HCT116 (cell line): ENCODE measurements around the gene PDGFD. TPM values are rescaled to one million over a fixed set of nuclear protein-coding genes. Genes with fewer than 3 reads are reported as not detected.

ENCODE experiments used
- ATAC-seq: fragments of 200-7000 bp; cut with Tn5 transposase; 2 replicates; pipeline ENCODE4 v1.9.1; 2020; ENCODE audit warnings: mild to moderate bottlenecking, moderate library complexity
- BruUV-seq: library from RNA; stranded (reverse); fragments of 400-500 nt; replicated peaks from 2 replicates; lab custom pipeline; 2021; lab: Mats Ljungman, UMichigan
- CTCF ChIA-PET: fragments of 300-600 bp; sonication (Branson Sonifier 250); formaldehyde crosslinking; loops from one replicate; lab custom pipeline; 2021; ENCODE audit warnings: antibody characterized with exemption; lab: Charles Lee
- POLR2A ChIA-PET: fragments of 300-600, 350-600 bp; sonication (Branson Sonifier 250); formaldehyde crosslinking; loops from one replicate; lab custom pipeline; 2021; ENCODE audit warnings: antibody characterized with exemption; lab: Charles Lee
- RAD21 ChIA-PET, 2 experiments: fragments of 300-600 bp; sonication (Branson Sonifier 250); formaldehyde crosslinking; loops; one replicate each; lab custom pipeline; 2023; ENCODE audit warnings: low total read pairs in 2 of 2; ENCODE audit not compliant: uncharacterized antibody in 2 of 2, unreplicated experiment in 2 of 2, low non-redundant PET in 1 of 2; lab: Charles Lee
- DNase-seq: peaks from one replicate; pipeline ENCODE4 v3.0.0-alpha.2; 2010; ENCODE audit warnings: low read depth, low spot score
- H2AFZ ChIP-seq: fragments of 200-600 bp; shearing (Covaris generic), sonication (generic); 2 replicates; pipeline ENCODE4 v1.6.1; 2017; ENCODE audit warnings: low read depth, mixed run types, mixed read lengths, antibody characterized with exemption, low read length; ENCODE audit not compliant: poor library complexity, severe bottlenecking
- H3K27ac ChIP-seq: 2 replicates; pipeline ENCODE4 v1.5.1; 2012; ENCODE audit warnings: low read depth, low read length
- H3K27me3 ChIP-seq: fragments of 200-600 bp; sonication (generic); 2 replicates; pipeline ENCODE4 v1.6.1; 2016; ENCODE audit warnings: mixed run types, low read length, mixed read lengths; ENCODE audit not compliant: insufficient read depth
- H3K36me3 ChIP-seq, 2 experiments: fragments of 200-500 bp in 1 of 2; fragments of 200-600 bp in 1 of 2; sonication (Bioruptor generic) in 1 of 2; sonication (generic) in 1 of 2; 2 replicates each; pipeline versions ENCODE4 v1.5.1 to v1.6.1; 2014 to 2016; ENCODE audit warnings: low read length in 2 of 2, inconsistent platforms in 1 of 2, mixed read lengths in 1 of 2, mixed run types in 1 of 2; ENCODE audit not compliant: insufficient read depth in 2 of 2, control insufficient read depth in 1 of 2
- H3K4me1 ChIP-seq, 2 experiments: fragments of 200-600 bp in 1 of 2; sonication (generic) in 1 of 2; 2 replicates each; pipeline versions ENCODE4 v1.5.1 to v1.6.1; 2012 to 2017; ENCODE audit warnings: low read length in 2 of 2, inconsistent platforms in 1 of 2, mild to moderate bottlenecking in 1 of 2, mixed read lengths in 1 of 2, mixed run types in 1 of 2, moderate library complexity in 1 of 2; ENCODE audit not compliant: insufficient read depth in 2 of 2, control insufficient read depth in 1 of 2
- H3K4me2 ChIP-seq: fragments of 200-600 bp; sonication (generic); 2 replicates; pipeline ENCODE4 v1.6.1; 2017; ENCODE audit warnings: mixed run types, low read length, mixed read lengths
- H3K4me3 ChIP-seq, 2 experiments: fragments of 200-600 bp in 1 of 2; sonication (generic) in 1 of 2; replicated peaks in 1 of 2; 2 replicates each; pipeline ENCODE4 v1.5.1; 2011 to 2016; ENCODE audit warnings: low read length in 2 of 2, control low read depth in 1 of 2, low read depth in 1 of 2, mild to moderate bottlenecking in 1 of 2, mixed read lengths in 1 of 2, mixed run types in 1 of 2
- H3K79me2 ChIP-seq: fragments of 200-600 bp; sonication (generic); 2 replicates; pipeline ENCODE4 v1.6.1; 2017; ENCODE audit warnings: mild to moderate bottlenecking, mixed run types, low read length, moderate library complexity, mixed read lengths; ENCODE audit not compliant: insufficient read depth
- H3K9ac ChIP-seq: fragments of 200-600 bp; sonication (generic); 2 replicates; pipeline ENCODE4 v1.6.1; 2016; ENCODE audit warnings: low read length, mixed read lengths
- H3K9me2 ChIP-seq: fragments of 200-600 bp; sonication (generic), shearing (Covaris generic); 2 replicates; pipeline ENCODE4 v1.6.1; 2017; ENCODE audit warnings: mixed run types, mild to moderate bottlenecking, moderate library complexity; ENCODE audit not compliant: insufficient read depth
- H3K9me3 ChIP-seq, 2 experiments: fragments of 200-500 bp in 1 of 2; fragments of 200-600 bp in 1 of 2; sonication (Bioruptor generic) in 1 of 2; sonication (generic) in 1 of 2; 2 replicates each; pipeline ENCODE4 v1.6.1; 2014 to 2017; ENCODE audit warnings: low read length in 2 of 2, mixed read lengths in 2 of 2, inconsistent platforms in 1 of 2, low read depth in 1 of 2, mild to moderate bottlenecking in 1 of 2, mixed run types in 1 of 2, moderate library complexity in 1 of 2; ENCODE audit not compliant: control insufficient read depth in 1 of 2, insufficient read depth in 1 of 2
- H4K20me1 ChIP-seq: fragments of 200-600 bp; sonication (generic), shearing (Covaris generic); 2 replicates; pipeline ENCODE4 v1.6.1; 2017; ENCODE audit warnings: mixed run types, mild to moderate bottlenecking, moderate library complexity; ENCODE audit not compliant: insufficient read depth
- EZH2 ChIP-seq: fragments of 200-600 bp; sonication (generic); IDR thresholded peaks from 2 replicates; pipeline ENCODE4 v1.6.1; 2017; ENCODE audit warnings: antibody characterized with exemption, mixed run types
- EZH2phosphoT487 ChIP-seq: fragments of 200-600 bp; IDR thresholded peaks from 2 replicates; pipeline ENCODE4 v1.6.1; 2018; ENCODE audit warnings: antibody characterized with exemption, borderline replicate concordance
- FOSL1 ChIP-seq: IDR thresholded peaks from 2 replicates; pipeline ENCODE4 v1.6.1; 2012; ENCODE audit warnings: low read depth
- JUND ChIP-seq: IDR thresholded peaks from 2 replicates; pipeline ENCODE4 v1.6.1; 2012
- POLR2A ChIP-seq: IDR thresholded peaks from 2 replicates; pipeline ENCODE4 v1.7.0; 2011; ENCODE audit warnings: borderline replicate concordance; ENCODE audit not compliant: insufficient read depth, insufficient read length; ENCODE audit errors: extremely low read depth
- TCF7L2 ChIP-seq: IDR thresholded peaks from 2 replicates; pipeline ENCODE4 v1.7.0; 2011; ENCODE audit warnings: borderline replicate concordance, inconsistent platforms; ENCODE audit not compliant: insufficient read depth, insufficient read length; ENCODE audit errors: extremely low read depth
- YY1 ChIP-seq: IDR thresholded peaks from 2 replicates; pipeline ENCODE4 v1.6.1; 2011; ENCODE audit warnings: low read length, low read depth, moderate library complexity, mild to moderate bottlenecking; ENCODE audit not compliant: insufficient replicate concordance; ENCODE audit errors: extremely low read depth
- ZFX ChIP-seq: fragments of 450-650 bp; IDR thresholded peaks from 2 replicates; pipeline ENCODE4 v1.6.1; 2017
- ZNF274 ChIP-seq: fragments of 200-500 bp; sonication (Bioruptor generic); IDR thresholded peaks from 2 replicates; pipeline ENCODE4 v1.6.1; 2014; ENCODE audit warnings: mild to moderate bottlenecking, low read depth, low read length, inconsistent platforms
- intact Hi-C: fragments of 100-400 bp; cut with micrococcal nuclease; formaldehyde crosslinking; loops from 2 replicates; pipeline ENCODE4 v1.10.0; 2022
- total RNA-seq: library from RNA; stranded (reverse); gene quantifications from one replicate; pipeline ENCODE4 v1.2.1, GENCODE V29; 2021; ENCODE audit not compliant: unreplicated experiment
- TF ChIP-seq, protein P1 (sequence below): IDR thresholded peaks from 2 replicates; pipeline ENCODE4 v1.6.1; 2011; ENCODE audit warnings: mild to moderate bottlenecking, low read length, moderate library complexity; ENCODE audit not compliant: insufficient replicate concordance; ENCODE audit errors: extremely low read depth
- TF ChIP-seq, protein P2 (sequence below): IDR thresholded peaks from 2 replicates; pipeline ENCODE4 v1.6.1; 2012; ENCODE audit warnings: low read depth
- TF ChIP-seq, protein P3 (sequence below), 3 experiments: fragments of 200-600 bp in 1 of 3; sonication (generic) in 1 of 3; IDR thresholded peaks in 2 of 3; conservative IDR thresholded peaks in 1 of 3; 2 replicates each; pipeline ENCODE4 v1.5.1; 2012 to 2017; ENCODE audit warnings: low read depth in 2 of 3, low read length in 2 of 3, antibody characterized with exemption in 1 of 3, borderline replicate concordance in 1 of 3, control low read depth in 1 of 3, mild to moderate bottlenecking in 1 of 3, mixed read lengths in 1 of 3, mixed run types in 1 of 3, moderate library complexity in 1 of 3; ENCODE audit not compliant: insufficient read depth in 1 of 3

PDGFD gene
- total RNA-seq, 1 experiment from 2014 or later, result 0.34 TPM

DNA sequence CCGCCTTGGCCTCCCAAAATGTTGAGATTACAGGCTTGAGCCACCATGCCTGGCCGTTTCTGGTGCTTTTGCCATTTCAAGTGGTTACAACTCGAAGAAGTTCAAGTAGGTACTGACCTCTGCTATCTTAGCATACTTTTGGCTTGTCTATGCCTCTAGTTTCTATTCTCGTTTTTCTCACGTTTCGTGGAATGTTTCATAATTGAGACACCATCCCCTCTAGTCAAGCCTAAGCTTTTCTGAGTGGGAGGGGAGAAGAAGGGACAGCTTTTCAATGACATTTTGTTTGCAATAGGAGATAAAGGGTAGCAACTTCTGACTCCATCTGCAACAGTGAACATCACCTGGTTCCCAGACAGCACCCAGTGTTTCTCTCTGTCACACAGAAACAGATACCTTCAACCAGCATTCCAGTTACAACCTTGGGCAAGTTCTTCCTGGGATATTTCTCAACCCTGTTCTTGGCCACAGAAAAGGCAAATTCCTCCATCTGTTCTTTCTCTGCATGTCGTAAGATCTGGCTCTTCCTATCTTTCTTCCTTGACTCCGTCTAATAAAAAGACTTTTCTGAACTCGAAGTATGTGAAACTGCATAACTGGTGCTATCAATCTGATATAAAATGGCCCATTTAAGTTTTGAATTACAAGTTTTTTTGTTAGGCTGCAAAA lies 102.0 kb downstream of the PDGFD start:
- no peak overlapping the region for H3K4me2 ChIP-seq
- H3K79me2 ChIP-seq, result no peaks in the 10 kb centered on the region
- H3K27me3 ChIP-seq, result no peaks in the 10 kb centered on the region
- POLR2A ChIA-PET, result no interaction called here
- H3K36me3 ChIP-seq, result no peaks in the 10 kb centered on the region
- DNase-seq (no peak), ATAC-seq (no peak)
- no TSS peak for BruUV-seq
- H4K20me1 ChIP-seq, result no peaks in the 10 kb centered on the region
- no peak overlapping the region for H3K27ac ChIP-seq
- RAD21 ChIA-PET, result no interaction called here
- no peaks in the 10 kb centered on the region for H3K4me1 ChIP-seq
- intact Hi-C loops, result no loop called here
- H3K4me3 ChIP-seq, result no peak overlapping the region
- no peak overlapping the region for H3K9ac ChIP-seq
- H3K9me2 ChIP-seq, result no peaks in the 10 kb centered on the region
- no peak for TF ChIP-seq ZFX
- TF ChIP-seq POLR2A, result no peak
- no peak for TF ChIP-seq FOSL1
- no peak for TF ChIP-seq ZNF274
- TF ChIP-seq, protein P1, sequence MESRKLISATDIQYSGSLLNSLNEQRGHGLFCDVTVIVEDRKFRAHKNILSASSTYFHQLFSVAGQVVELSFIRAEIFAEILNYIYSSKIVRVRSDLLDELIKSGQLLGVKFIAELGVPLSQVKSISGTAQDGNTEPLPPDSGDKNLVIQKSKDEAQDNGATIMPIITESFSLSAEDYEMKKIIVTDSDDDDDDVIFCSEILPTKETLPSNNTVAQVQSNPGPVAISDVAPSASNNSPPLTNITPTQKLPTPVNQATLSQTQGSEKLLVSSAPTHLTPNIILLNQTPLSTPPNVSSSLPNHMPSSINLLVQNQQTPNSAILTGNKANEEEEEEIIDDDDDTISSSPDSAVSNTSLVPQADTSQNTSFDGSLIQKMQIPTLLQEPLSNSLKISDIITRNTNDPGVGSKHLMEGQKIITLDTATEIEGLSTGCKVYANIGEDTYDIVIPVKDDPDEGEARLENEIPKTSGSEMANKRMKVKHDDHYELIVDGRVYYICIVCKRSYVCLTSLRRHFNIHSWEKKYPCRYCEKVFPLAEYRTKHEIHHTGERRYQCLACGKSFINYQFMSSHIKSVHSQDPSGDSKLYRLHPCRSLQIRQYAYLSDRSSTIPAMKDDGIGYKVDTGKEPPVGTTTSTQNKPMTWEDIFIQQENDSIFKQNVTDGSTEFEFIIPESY, result no peak
- TF ChIP-seq JUND, result no peak
- no peak for TF ChIP-seq TCF7L2
- TF ChIP-seq, protein P2, sequence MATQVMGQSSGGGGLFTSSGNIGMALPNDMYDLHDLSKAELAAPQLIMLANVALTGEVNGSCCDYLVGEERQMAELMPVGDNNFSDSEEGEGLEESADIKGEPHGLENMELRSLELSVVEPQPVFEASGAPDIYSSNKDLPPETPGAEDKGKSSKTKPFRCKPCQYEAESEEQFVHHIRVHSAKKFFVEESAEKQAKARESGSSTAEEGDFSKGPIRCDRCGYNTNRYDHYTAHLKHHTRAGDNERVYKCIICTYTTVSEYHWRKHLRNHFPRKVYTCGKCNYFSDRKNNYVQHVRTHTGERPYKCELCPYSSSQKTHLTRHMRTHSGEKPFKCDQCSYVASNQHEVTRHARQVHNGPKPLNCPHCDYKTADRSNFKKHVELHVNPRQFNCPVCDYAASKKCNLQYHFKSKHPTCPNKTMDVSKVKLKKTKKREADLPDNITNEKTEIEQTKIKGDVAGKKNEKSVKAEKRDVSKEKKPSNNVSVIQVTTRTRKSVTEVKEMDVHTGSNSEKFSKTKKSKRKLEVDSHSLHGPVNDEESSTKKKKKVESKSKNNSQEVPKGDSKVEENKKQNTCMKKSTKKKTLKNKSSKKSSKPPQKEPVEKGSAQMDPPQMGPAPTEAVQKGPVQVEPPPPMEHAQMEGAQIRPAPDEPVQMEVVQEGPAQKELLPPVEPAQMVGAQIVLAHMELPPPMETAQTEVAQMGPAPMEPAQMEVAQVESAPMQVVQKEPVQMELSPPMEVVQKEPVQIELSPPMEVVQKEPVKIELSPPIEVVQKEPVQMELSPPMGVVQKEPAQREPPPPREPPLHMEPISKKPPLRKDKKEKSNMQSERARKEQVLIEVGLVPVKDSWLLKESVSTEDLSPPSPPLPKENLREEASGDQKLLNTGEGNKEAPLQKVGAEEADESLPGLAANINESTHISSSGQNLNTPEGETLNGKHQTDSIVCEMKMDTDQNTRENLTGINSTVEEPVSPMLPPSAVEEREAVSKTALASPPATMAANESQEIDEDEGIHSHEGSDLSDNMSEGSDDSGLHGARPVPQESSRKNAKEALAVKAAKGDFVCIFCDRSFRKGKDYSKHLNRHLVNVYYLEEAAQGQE, result no peak
- TF ChIP-seq YY1, result no peak
- TF ChIP-seq EZH2phosphoT487, result no peak
- TF ChIP-seq, protein P3, sequence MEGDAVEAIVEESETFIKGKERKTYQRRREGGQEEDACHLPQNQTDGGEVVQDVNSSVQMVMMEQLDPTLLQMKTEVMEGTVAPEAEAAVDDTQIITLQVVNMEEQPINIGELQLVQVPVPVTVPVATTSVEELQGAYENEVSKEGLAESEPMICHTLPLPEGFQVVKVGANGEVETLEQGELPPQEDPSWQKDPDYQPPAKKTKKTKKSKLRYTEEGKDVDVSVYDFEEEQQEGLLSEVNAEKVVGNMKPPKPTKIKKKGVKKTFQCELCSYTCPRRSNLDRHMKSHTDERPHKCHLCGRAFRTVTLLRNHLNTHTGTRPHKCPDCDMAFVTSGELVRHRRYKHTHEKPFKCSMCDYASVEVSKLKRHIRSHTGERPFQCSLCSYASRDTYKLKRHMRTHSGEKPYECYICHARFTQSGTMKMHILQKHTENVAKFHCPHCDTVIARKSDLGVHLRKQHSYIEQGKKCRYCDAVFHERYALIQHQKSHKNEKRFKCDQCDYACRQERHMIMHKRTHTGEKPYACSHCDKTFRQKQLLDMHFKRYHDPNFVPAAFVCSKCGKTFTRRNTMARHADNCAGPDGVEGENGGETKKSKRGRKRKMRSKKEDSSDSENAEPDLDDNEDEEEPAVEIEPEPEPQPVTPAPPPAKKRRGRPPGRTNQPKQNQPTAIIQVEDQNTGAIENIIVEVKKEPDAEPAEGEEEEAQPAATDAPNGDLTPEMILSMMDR (IDR thresholded peaks at IDR 0.05 in 2 of 3, conservative IDR thresholded peaks at IDR 0.05 in 1 of 3; ENCODE audit: borderline replicate concordance in 1 of 3, insufficient read depth in 1 of 3, low read depth in 2 of 3, low read length in 2 of 3), result no peak
- no peak for TF ChIP-seq EZH2
- H2AFZ ChIP-seq, result no peak overlapping the region
- CTCF ChIA-PET, result no interaction called here
- no peaks in the 10 kb centered on the region for H3K9me3 ChIP-seq
